Hematopoietic multipotent progenitor cell treated with erythropoietin and hydrocortisone succinate and interleukin-3 and kit ligand, for 8 days (in vitro differentiated cells): ENCODE results near the gene LMX1B.

Experiments used
- DNase-seq: peaks from one replicate; pipeline ENCODE4 v3.0.0-alpha.2; 2015

Gene LMX1B

DNA sequence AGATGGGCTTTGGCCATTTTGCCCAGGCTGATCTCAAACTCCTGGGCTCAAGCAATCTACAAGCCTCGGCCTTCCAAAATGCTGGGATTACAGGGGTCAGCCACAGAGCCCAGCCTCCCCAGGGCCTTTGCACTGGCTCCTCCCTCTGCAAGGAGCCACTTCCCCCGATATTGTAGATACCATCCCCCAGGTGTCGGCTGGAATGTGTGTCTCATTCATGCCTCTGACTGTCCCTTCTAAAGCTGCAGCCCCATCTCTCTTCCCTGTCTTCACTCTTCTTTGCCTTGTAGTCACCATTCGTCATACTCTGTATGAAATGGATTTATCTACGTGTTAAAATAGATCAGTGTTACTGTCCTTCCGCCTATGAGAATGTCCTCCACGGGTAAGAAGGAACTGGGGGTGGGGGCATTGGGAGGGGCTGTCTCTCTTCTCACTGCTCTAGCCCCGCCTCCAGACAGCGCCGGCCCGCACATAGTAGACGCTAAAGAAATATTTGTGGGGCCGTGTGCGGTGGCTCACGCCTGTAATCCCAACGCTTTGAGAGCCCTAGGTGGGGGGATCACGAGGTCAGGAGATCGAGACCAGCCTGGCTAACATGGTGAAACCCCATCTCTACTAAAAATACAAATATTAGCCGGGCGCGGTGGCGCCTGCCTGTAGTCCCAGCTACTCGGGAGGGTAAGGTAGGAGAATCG, 68.5 kb downstream of the LMX1B start:
- DNase-seq: no peak

- DNase-seq: peak; percentile 44
Measured at GRCh38 chr9:126682928-126683697, 69.4 kb downstream of the LMX1B start.

DNA sequence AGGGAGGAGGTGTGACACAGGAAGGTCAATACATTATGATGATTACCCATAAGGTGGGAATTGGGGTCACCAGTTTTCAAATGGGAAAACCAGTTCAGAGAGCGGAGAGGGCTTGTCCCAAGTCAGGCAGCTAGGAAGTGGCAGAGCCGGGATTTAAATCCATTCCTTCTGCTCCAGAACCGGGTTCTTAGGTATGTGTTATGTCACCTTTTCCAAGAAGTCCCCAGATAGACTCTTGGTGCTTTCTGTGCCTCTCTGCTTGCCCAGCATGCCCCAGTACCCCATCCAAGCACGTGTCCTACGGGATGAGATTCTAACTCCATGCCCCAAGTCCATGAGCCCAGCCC, 69.9 kb downstream of the LMX1B start:
- DNase-seq: no peak

- DNase-seq: no peak
Measured at GRCh38 chr9:126684345-126684744, 70.6 kb downstream of the LMX1B start.

DNA sequence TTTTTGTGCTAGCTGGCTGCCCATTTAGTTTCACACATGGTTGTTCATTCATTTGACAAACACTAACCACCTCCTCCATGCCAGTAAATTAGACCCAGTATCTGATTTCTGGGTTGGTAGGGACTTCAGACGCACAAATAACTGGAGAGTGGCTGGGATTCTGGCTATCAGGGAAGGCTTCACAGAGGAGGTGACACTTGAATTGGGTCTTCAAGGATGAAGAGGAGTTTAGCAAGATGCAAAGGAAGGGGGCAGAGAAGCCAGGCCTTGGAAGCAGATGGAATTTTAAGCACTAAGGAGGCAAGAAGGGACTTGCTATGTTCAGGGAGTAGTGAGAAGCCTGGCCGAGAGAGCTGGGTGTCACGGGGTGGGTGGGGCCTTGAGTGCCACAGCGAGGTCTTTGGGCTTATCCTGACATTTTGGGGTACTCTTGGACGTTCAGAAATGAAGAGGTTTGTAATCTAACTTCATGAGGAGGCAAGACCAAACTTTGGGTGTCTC, 71.3 kb downstream of the LMX1B start:
- no peak for DNase-seq

- DNase-seq: no peak
Measured at GRCh38 chr9:126687930-126688461, 74.3 kb downstream of the LMX1B start.

GRCh38 chr9:126688617-126689016, 74.9 kb downstream of the LMX1B start:
- no peak for DNase-seq

- DNase-seq: no peak
Measured at GRCh38 chr9:126689027-126689825, 75.5 kb downstream of the LMX1B start.

DNA sequence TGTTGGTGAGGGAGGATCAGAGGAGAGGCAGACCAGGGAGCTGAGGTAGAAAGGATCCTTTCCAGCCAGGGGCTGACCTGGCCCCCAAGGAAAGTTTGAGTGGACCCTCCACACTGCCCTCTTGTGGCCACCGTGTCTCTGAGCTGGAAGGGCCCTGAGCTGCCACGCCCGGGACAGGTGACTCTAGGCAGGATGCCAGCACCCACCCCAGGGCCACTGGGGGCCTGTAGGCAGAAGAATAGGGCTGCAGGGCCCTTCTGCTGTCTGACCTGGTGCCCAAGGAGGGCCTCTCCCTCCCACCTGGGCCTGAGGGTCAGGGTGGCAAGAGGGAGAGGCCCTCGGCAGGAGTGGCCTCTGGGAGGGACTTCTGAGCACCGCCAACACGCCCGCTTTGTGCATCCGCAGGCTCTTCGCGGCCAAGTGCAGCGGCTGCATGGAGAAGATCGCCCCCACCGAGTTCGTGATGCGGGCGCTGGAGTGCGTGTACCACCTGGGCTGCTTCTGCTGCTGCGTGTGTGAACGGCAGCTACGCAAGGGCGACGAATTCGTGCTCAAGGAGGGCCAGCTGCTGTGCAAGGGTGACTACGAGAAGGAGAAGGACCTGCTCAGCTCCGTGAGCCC, 76.8 kb downstream of the LMX1B start:
- DNase-seq: peak; percentile 26

GRCh38 chr9:126692041-126692758, 78.5 kb downstream of the LMX1B start:
- DNase-seq: no peak

GRCh38 chr9:126692759-126693427, 79.2 kb downstream of the LMX1B start:
- no peak for DNase-seq

DNA sequence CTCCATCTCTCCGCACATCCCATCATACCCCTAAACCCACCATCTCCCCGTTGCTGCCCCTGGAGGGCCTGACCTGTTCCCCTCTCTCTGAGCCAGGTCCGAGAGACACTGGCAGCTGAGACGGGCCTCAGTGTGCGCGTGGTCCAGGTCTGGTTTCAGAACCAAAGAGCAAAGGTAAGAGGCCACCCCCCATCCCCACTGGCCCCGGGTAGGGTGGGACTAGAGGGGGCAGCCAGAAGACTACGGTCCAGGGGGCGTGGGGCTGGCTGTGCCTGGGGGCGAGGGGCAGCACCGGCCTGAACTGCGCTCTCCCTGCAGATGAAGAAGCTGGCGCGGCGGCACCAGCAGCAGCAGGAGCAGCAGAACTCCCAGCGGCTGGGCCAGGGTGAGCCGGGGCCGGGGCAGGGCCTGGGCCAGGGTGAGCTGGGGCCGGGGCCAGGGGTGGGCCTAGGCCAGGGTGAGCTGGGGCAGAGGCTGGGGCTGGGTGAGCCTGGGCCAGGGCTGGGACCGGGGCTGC, 79.8 kb downstream of the LMX1B start:
- DNase-seq: no peak

GRCh38 chr9:126694206-126695081, 80.7 kb downstream of the LMX1B start:
- DNase-seq: no peak

- DNase-seq: no peak
Measured at GRCh38 chr9:126695186-126695585, 81.5 kb downstream of the LMX1B start.

DNA sequence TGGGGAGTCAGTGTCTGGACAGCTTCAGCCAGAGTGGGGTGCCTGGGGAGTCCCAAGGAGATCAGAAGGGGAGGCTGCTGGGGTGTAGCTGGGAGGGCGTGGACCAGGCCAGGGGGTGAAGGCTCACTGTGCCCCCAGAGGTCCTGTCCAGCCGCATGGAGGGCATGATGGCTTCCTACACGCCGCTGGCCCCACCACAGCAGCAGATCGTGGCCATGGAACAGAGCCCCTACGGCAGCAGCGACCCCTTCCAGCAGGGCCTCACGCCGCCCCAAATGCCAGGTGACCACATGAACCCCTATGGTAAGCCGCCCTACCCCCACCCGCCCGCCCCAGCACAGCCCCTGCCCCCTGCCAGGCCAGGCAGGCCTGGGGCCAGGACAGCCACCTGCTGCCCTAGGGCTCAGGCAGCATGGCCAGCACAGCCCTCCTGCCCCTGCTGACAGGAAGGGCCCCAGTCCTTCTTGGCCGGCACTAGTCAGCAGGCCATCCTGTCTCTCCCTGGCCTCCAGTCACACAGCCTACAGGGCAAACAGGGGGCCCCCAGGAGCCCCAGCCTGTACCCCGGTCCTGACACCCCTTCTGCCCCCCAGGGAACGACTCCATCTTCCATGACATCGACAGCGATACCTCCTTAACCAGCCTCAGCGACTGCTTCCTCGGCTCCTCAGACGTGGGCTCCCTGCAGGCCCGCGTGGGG, 82.1 kb downstream of the LMX1B start:
- DNase-seq: no peak

DNA sequence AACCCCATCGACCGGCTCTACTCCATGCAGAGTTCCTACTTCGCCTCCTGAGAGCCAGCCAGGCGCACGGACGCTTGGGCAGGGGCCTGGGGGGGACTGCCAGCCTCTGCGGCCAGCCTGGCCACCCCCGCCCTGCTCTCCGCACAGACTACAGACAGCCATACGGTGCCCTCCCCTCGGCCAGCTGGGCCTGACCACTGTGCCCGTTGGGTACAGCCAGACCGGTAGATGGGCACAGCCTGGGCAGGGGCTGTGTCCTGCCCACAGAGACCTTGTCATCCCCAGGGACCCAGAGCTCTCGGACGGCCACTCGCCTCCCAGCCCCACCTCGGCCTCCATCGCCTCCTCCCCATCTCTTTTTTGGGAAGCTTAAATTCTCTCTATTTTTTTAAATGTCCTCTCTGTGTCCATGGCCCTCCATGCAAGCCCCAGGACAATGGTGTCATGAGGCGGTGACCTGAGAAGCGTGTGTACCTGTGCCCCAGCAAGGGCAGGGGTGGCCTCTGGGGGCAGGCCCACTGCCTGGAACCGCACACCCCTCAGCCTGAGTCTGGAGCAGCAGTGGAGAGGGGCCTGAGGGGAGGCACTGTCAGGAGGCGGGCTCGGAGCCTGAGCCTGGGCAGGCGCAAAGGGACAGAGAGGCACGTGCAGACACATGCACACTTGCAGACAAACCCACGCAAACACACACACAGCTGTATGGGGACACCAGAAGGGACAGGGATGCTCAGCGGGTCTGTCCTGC, 82.8 kb downstream of the LMX1B start:
- no peak for DNase-seq

GRCh38 chr9:126697330-126697729, 83.6 kb downstream of the LMX1B start:
- no peak for DNase-seq

DNA sequence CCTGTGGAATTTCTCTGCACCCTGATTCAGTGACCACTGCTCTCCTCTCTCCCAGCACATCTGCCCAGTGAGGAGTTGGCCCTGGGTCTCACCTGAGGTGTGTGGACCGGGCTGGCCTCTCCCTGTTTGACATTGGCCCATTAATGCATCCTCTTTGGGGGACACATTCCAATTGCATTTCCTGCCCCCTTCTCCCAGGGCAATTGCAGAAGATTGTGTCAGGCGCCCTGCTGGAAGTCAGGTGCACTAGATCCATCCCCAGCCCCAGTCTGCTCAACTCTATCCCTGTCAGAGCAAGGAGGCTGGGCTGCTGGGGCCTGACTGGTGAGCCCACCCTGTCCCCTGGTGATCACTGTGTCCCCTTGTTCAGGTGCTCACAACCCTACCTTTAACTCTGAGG, 84.5 kb downstream of the LMX1B start:
- DNase-seq: no peak

- no peak for DNase-seq
Measured at GRCh38 chr9:126698756-126699155, 85.0 kb downstream of the LMX1B start.
